Hepatocyte (in vitro differentiated cells): ENCODE measurements around the gene NEDD1. TPM values are rescaled to one million over a fixed set of nuclear protein-coding genes. Genes with fewer than 3 reads are reported as not detected.

Experiments
- DNase-seq: peaks from one replicate; pipeline ENCODE4 v3.0.0-alpha.2; 2016; ENCODE audit warnings: low spot score
- H2AFZ ChIP-seq: fragments of 200-600 bp; sonication (generic); 2 replicates; pipeline ENCODE4 v1.6.0; 2016; ENCODE audit warnings: antibody characterized with exemption, mild to moderate bottlenecking
- H3K27ac ChIP-seq: fragments of 200-600 bp; sonication (generic); 2 replicates; pipeline ENCODE4 v1.5.1; 2016; ENCODE audit warnings: mild to moderate bottlenecking
- H3K27me3 ChIP-seq: fragments of 200-600 bp; sonication (generic); 2 replicates; pipeline ENCODE4 v1.6.1; 2016
- H3K36me3 ChIP-seq: fragments of 200-600 bp; sonication (generic); replicated peaks from 2 replicates; pipeline ENCODE4 v1.5.1; 2016; ENCODE audit warnings: low read depth; ENCODE audit not compliant: insufficient read depth
- H3K4me1 ChIP-seq: fragments of 200-600 bp; sonication (generic); 2 replicates; pipeline ENCODE4 v1.5.1; 2016; ENCODE audit warnings: mild to moderate bottlenecking, moderate library complexity; ENCODE audit not compliant: insufficient read depth
- H3K4me2 ChIP-seq: fragments of 200-600 bp; sonication (generic); 2 replicates; pipeline ENCODE4 v1.6.0; 2016
- H3K4me3 ChIP-seq: fragments of 200-600 bp; sonication (generic); 2 replicates; pipeline ENCODE4 v1.5.1; 2016; ENCODE audit warnings: mild to moderate bottlenecking
- H3K79me2 ChIP-seq: fragments of 200-600 bp; sonication (generic); 2 replicates; pipeline ENCODE4 v1.6.0; 2017; ENCODE audit warnings: mild to moderate bottlenecking
- H3K9me2 ChIP-seq: fragments of 200-600 bp; sonication (generic); replicated peaks from 2 replicates; pipeline ENCODE4 v1.6.0; 2017; ENCODE audit warnings: mild to moderate bottlenecking; ENCODE audit not compliant: insufficient read depth
- H3K9me3 ChIP-seq: fragments of 200-600 bp; sonication (generic); 2 replicates; pipeline ENCODE4 v1.5.1; 2016; ENCODE audit warnings: low read depth, mild to moderate bottlenecking
- H4K20me1 ChIP-seq: fragments of 200-600 bp; sonication (generic); 2 replicates; pipeline ENCODE4 v1.6.0; 2016; ENCODE audit warnings: mild to moderate bottlenecking; ENCODE audit not compliant: insufficient read depth, poor library complexity, severe bottlenecking
- EZH2 ChIP-seq: fragments of 200-600 bp; sonication (generic); IDR thresholded peaks from 2 replicates; pipeline ENCODE4 v1.6.1; 2016; ENCODE audit warnings: antibody characterized with exemption, mild to moderate bottlenecking, borderline replicate concordance
- EZH2phosphoT487 ChIP-seq: fragments of 200-600 bp; sonication (generic); IDR thresholded peaks from one replicate; pipeline ENCODE4 v1.6.1; 2018; ENCODE audit warnings: antibody characterized with exemption, mild to moderate bottlenecking, low read depth, moderate library complexity; ENCODE audit not compliant: unreplicated experiment, severe bottlenecking
- WGBS: methylation state at CpG from one replicate; pipeline ENCODE4 v1.1.6; 2016; ENCODE audit warnings: low lambda C conversion rate; ENCODE audit errors: missing lambda C conversion rate; 5-methylcytosine and 5-hydroxymethylcytosine counted together
- polyA plus RNA-seq: library from polyadenylated mRNA; unstranded; fragments of >200 nt; fragmentation: Nextera tagmentation; extraction: Ambion mirVana; gene quantifications from 2 replicates; pipeline ENCODE4 v1.2.1, GENCODE V29; 2016
- total RNA-seq: library from RNA; depleted of rRNA; stranded (reverse); fragments of >200 nt; gene quantifications from 2 replicates; pipeline ENCODE4 v1.2.3, GENCODE V29; 2014
- TF ChIP-seq, protein P1 (sequence below): fragments of 200-600 bp; sonication (generic); IDR thresholded peaks from 2 replicates; pipeline ENCODE4 v1.5.1; 2016; ENCODE audit warnings: antibody characterized with exemption, mild to moderate bottlenecking; ENCODE audit not compliant: poor library complexity

NEDD1 gene
- total and polyA plus RNA-seq, 2 experiments from 2014 or later, result 17.6 to 34.7 TPM

- no peak overlapping the region for H3K27ac ChIP-seq
- no peaks in the 10 kb centered on the region for H3K9me2 ChIP-seq
- no peaks in the 10 kb centered on the region for H3K4me1 ChIP-seq
- H4K20me1 ChIP-seq, result no peaks in the 10 kb centered on the region
- H3K4me2 ChIP-seq, result no peak overlapping the region
- no peak overlapping the region for H3K4me3 ChIP-seq
- TF ChIP-seq, protein P1, sequence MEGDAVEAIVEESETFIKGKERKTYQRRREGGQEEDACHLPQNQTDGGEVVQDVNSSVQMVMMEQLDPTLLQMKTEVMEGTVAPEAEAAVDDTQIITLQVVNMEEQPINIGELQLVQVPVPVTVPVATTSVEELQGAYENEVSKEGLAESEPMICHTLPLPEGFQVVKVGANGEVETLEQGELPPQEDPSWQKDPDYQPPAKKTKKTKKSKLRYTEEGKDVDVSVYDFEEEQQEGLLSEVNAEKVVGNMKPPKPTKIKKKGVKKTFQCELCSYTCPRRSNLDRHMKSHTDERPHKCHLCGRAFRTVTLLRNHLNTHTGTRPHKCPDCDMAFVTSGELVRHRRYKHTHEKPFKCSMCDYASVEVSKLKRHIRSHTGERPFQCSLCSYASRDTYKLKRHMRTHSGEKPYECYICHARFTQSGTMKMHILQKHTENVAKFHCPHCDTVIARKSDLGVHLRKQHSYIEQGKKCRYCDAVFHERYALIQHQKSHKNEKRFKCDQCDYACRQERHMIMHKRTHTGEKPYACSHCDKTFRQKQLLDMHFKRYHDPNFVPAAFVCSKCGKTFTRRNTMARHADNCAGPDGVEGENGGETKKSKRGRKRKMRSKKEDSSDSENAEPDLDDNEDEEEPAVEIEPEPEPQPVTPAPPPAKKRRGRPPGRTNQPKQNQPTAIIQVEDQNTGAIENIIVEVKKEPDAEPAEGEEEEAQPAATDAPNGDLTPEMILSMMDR, result no peak
- TF ChIP-seq EZH2, result no peak
- TF ChIP-seq EZH2phosphoT487, result no peak
- DNase-seq, result no peak
- no peaks in the 10 kb centered on the region for H3K79me2 ChIP-seq
- no peaks in the 10 kb centered on the region for H3K36me3 ChIP-seq
- no peak overlapping the region for H2AFZ ChIP-seq
- WGBS, result 32% methylated on average over 1 of the region's 1 CpG
- no peaks in the 10 kb centered on the region for H3K9me3 ChIP-seq
- H3K27me3 ChIP-seq, result no peaks in the 10 kb centered on the region
These were observed 28.4 kb upstream of the NEDD1 start for GRCh38 chr12:96878704-96879103.

DNA sequence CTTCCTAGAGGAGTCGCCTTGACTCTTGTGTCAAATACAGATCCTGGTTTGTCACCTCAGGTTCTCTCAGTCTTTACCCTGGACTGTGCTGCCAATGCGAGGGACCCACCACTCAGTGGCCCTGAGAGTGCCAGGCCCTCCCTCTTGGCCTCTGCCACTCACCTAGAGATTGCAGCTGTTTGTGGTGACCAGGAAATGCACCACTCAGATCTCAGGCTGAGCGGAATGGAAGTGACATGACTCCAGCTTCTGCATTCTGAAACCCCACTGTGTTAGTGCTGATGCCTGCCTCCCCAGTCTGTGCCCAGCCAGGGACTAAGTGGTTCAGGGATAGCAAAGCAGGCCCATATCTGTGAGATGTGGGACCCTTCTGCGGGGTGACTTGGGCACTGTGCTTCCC, 27.8 kb upstream of the NEDD1 start:
- WGBS, result 88% methylated on average over 4 of the region's 4 CpGs
- no peaks in the 10 kb centered on the region for H4K20me1 ChIP-seq
- TF ChIP-seq EZH2phosphoT487, result no peak
- TF ChIP-seq, protein P1, result no peak
- TF ChIP-seq EZH2, result no peak
- H3K4me3 ChIP-seq, result no peak overlapping the region
- no peak for DNase-seq
- H3K9me2 ChIP-seq, result no peaks in the 10 kb centered on the region
- H3K36me3 ChIP-seq, result no peaks in the 10 kb centered on the region
- H3K27me3 ChIP-seq, result no peaks in the 10 kb centered on the region
- no peak overlapping the region for H3K27ac ChIP-seq
- no peaks in the 10 kb centered on the region for H3K4me1 ChIP-seq
- H3K9me3 ChIP-seq, result no peaks in the 10 kb centered on the region
- H3K79me2 ChIP-seq, result no peaks in the 10 kb centered on the region
- no peak overlapping the region for H2AFZ ChIP-seq
- no peak overlapping the region for H3K4me2 ChIP-seq

DNA sequence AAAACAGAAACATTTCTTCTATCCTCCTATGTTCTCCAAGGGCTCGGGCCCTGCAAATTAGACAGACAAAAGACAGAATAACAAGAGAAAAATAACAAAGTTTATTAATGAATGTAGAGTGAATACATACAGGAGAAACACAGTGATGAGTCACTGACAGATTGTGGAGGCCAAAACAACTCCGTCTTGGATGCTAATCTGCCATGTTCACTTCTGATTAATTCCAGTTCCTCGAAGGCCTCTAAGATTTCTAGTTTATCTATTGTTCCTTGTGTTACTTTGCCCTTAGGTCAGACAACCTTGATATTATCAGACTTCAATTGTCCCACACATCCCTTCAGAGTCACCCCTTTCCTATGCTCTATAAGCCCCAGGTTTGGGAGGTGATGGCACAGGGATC, 26.8 kb upstream of the NEDD1 start:
- Histone ChIP-seq H3K4me1 (no peaks in the 10 kb centered on the region), H3K9me3 (no peaks in the 10 kb centered on the region), H3K36me3 (no peaks in the 10 kb centered on the region), H3K27me3 (no peaks in the 10 kb centered on the region), H4K20me1 (no peaks in the 10 kb centered on the region), H3K4me2 (no peak overlapping the region), H3K79me2 (no peaks in the 10 kb centered on the region), H2AFZ (no peak overlapping the region), H3K27ac (no peak overlapping the region), H3K9me2 (no peaks in the 10 kb centered on the region), H3K4me3 (no peak overlapping the region)
- TF ChIP-seq, protein P1, result no peak
- TF ChIP-seq EZH2phosphoT487 (no peak), EZH2 (no peak)
- DNase-seq, result no peak
- WGBS, result 87% methylated on average over 3 of the region's 3 CpGs

GRCh38 chr12:96881608-96882007, 25.4 kb upstream of the NEDD1 start:
- no peak overlapping the region for H3K27ac ChIP-seq
- no peak overlapping the region for H2AFZ ChIP-seq
- H3K9me3 ChIP-seq, result no peaks in the 10 kb centered on the region
- DNase-seq, result no peak
- TF ChIP-seq EZH2, result no peak
- TF ChIP-seq, protein P1, result no peak
- TF ChIP-seq EZH2phosphoT487, result no peak
- no peaks in the 10 kb centered on the region for H4K20me1 ChIP-seq
- no peaks in the 10 kb centered on the region for H3K9me2 ChIP-seq
- H3K4me3 ChIP-seq, result no peak overlapping the region
- no peaks in the 10 kb centered on the region for H3K79me2 ChIP-seq
- H3K4me1 ChIP-seq, result peaks cover under 1% of the 10 kb centered on the region
- H3K27me3 ChIP-seq, result no peaks in the 10 kb centered on the region
- H3K4me2 ChIP-seq, result no peak overlapping the region
- H3K36me3 ChIP-seq, result no peaks in the 10 kb centered on the region
